H9 (cell line): ENCODE measurements around the gene IER5. TPM values are rescaled to one million over a fixed set of nuclear protein-coding genes. Genes with fewer than 3 reads are reported as not detected.

ENCODE experiments used
- DNase-seq: peaks from one replicate; pipeline ENCODE4 v3.0.0-alpha.2; 2017
- H2AFZ ChIP-seq: one replicate; pipeline ENCODE4 v1.6.1; 2013; ENCODE audit warnings: mild to moderate bottlenecking, low read length, control low read depth, moderate library complexity
- H2AK5ac ChIP-seq: 2 replicates; pipeline ENCODE4 v1.6.1; 2013; ENCODE audit warnings: low read length, control low read depth, mixed read lengths; ENCODE audit not compliant: insufficient read length
- H2BK120ac ChIP-seq: one replicate; pipeline ENCODE4 v1.6.1; 2013; ENCODE audit warnings: low read depth, mild to moderate bottlenecking, low read length, control low read depth, inconsistent platforms; ENCODE audit not compliant: poor library complexity, severe bottlenecking
- H2BK12ac ChIP-seq: 2 replicates; pipeline ENCODE4 v1.6.1; 2013; ENCODE audit warnings: low read length, control low read depth, mixed read lengths, low read depth; ENCODE audit not compliant: insufficient read length
- H2BK15ac ChIP-seq: 2 replicates; pipeline ENCODE4 v1.6.1; 2013; ENCODE audit warnings: low read depth, low read length, control low read depth
- H2BK20ac ChIP-seq: one replicate; pipeline ENCODE4 v1.6.1; 2013; ENCODE audit warnings: low read depth, mild to moderate bottlenecking, low read length, control low read depth, inconsistent platforms; ENCODE audit not compliant: poor library complexity, severe bottlenecking
- H2BK5ac ChIP-seq: 2 replicates; pipeline ENCODE4 v1.6.1; 2013; ENCODE audit warnings: low read length, control low read depth, mixed read lengths; ENCODE audit not compliant: insufficient read length
- H3K14ac ChIP-seq: 2 replicates; pipeline ENCODE4 v1.6.1; 2013; ENCODE audit warnings: low read length, control low read depth; ENCODE audit not compliant: insufficient read depth
- H3K18ac ChIP-seq: 2 replicates; pipeline ENCODE4 v1.6.1; 2013; ENCODE audit warnings: low read depth, mild to moderate bottlenecking, mixed read lengths, low read length, control low read depth; ENCODE audit not compliant: insufficient read length
- H3K23ac ChIP-seq: 2 replicates; pipeline ENCODE4 v1.6.1; 2013; ENCODE audit warnings: low read length, control low read depth, mixed read lengths, low read depth; ENCODE audit not compliant: insufficient read length
- H3K23me2 ChIP-seq: 2 replicates; pipeline ENCODE4 v1.6.1; 2013; ENCODE audit warnings: low read depth, mild to moderate bottlenecking, mixed read lengths, low read length, control low read depth; ENCODE audit not compliant: insufficient read length, poor library complexity, severe bottlenecking
- H3K27ac ChIP-seq: 2 replicates; pipeline ENCODE4 v1.5.1; 2013; ENCODE audit warnings: low read length, control low read depth, mixed read lengths, low read depth; ENCODE audit not compliant: insufficient read length
- H3K27me3 ChIP-seq: 2 replicates; pipeline ENCODE4 v1.6.1; 2013; ENCODE audit warnings: low read length, control low read depth, inconsistent platforms; ENCODE audit not compliant: insufficient read depth
- H3K4ac ChIP-seq: 2 replicates; pipeline ENCODE4 v1.6.1; 2013; ENCODE audit warnings: low read depth, mild to moderate bottlenecking, control low read depth, inconsistent platforms, low read length, moderate library complexity
- H3K4me1 ChIP-seq: 2 replicates; pipeline ENCODE4 v1.6.1; 2013; ENCODE audit warnings: low read length, control low read depth, inconsistent platforms; ENCODE audit not compliant: insufficient read depth
- H3K4me2 ChIP-seq: 2 replicates; pipeline ENCODE4 v1.6.1; 2013; ENCODE audit warnings: low read length, control low read depth, mixed read lengths; ENCODE audit not compliant: insufficient read length, insufficient read depth
- H3K56ac ChIP-seq: 2 replicates; pipeline ENCODE4 v1.6.1; 2013; ENCODE audit warnings: low read depth, mild to moderate bottlenecking, mixed read lengths, low read length, control low read depth; ENCODE audit not compliant: insufficient read length
- H3K79me1 ChIP-seq: 2 replicates; pipeline ENCODE4 v1.6.1; 2013; ENCODE audit warnings: low read depth, mild to moderate bottlenecking, moderate library complexity, low read length, control low read depth, inconsistent platforms; ENCODE audit not compliant: insufficient read depth, poor library complexity, severe bottlenecking
- H3K79me2 ChIP-seq: 2 replicates; pipeline ENCODE4 v1.6.1; 2013; ENCODE audit warnings: low read length, control low read depth, inconsistent platforms; ENCODE audit not compliant: insufficient read depth
- H3K9ac ChIP-seq: 2 replicates; pipeline ENCODE4 v1.6.1; 2013; ENCODE audit warnings: low read length, control low read depth, mixed read lengths; ENCODE audit not compliant: insufficient read length; ENCODE audit errors: extremely low read depth
- H3K9me3 ChIP-seq: one replicate; pipeline ENCODE4 v1.6.1; 2013; ENCODE audit warnings: low read depth, low read length, inconsistent platforms; ENCODE audit not compliant: control insufficient read depth
- H3T11ph ChIP-seq: one replicate; pipeline ENCODE4 v1.6.1; 2013; ENCODE audit warnings: mild to moderate bottlenecking, low read length, control low read depth, inconsistent platforms
- H4K20me1 ChIP-seq: one replicate; pipeline ENCODE4 v1.6.1; 2013; ENCODE audit not compliant: control insufficient read depth, insufficient read length, insufficient read depth
- H4K5ac ChIP-seq: 2 replicates; pipeline ENCODE4 v1.6.1; 2013; ENCODE audit warnings: low read depth, mild to moderate bottlenecking, mixed read lengths, low read length, control low read depth; ENCODE audit not compliant: insufficient read length
- H4K8ac ChIP-seq: replicated peaks from 2 replicates; pipeline ENCODE4 v1.6.1; 2013; ENCODE audit warnings: low read length, control low read depth, mixed read lengths, low read depth; ENCODE audit not compliant: insufficient read length
- H4K91ac ChIP-seq: 2 replicates; pipeline ENCODE4 v1.6.1; 2013; ENCODE audit warnings: low read depth, mild to moderate bottlenecking, moderate library complexity, mixed read lengths, low read length, control low read depth; ENCODE audit not compliant: insufficient read length
- H3K27ac Mint-ChIP-seq, 3 experiments: 2 replicates in 2 of 3; 3 replicates in 1 of 3; pipeline ENCODE4 v1.8.0; 2020 to 2021; ENCODE audit warnings: mixed read lengths in 3 of 3, mild to moderate bottlenecking in 1 of 3, moderate library complexity in 1 of 3
- H3K27me3 Mint-ChIP-seq: 2 replicates; pipeline ENCODE4 v1.8.0; 2021; ENCODE audit warnings: low read depth, mild to moderate bottlenecking, moderate library complexity, mixed read lengths
- H3K36me3 Mint-ChIP-seq, 3 experiments: 2 replicates in 2 of 3; 3 replicates in 1 of 3; pipeline ENCODE4 v1.8.0; 2020 to 2021; ENCODE audit warnings: low read depth in 3 of 3, mixed read lengths in 3 of 3; ENCODE audit not compliant: insufficient read depth in 1 of 3
- H3K4me1 Mint-ChIP-seq, 2 experiments: 2 replicates each; pipeline ENCODE4 v1.8.0; 2020; ENCODE audit warnings: mixed read lengths in 2 of 2
- H3K4me3 Mint-ChIP-seq, 2 experiments: 2 replicates in 1 of 2; 3 replicates in 1 of 2; pipeline ENCODE4 v1.8.0; 2020 to 2021; ENCODE audit warnings: mild to moderate bottlenecking in 2 of 2, mixed read lengths in 2 of 2, moderate library complexity in 1 of 2
- H3K9me3 Mint-ChIP-seq, 2 experiments: 2 replicates in 1 of 2; 3 replicates in 1 of 2; pipeline ENCODE4 v1.8.0; 2020; ENCODE audit warnings: mild to moderate bottlenecking in 2 of 2, mixed read lengths in 2 of 2, moderate library complexity in 1 of 2
- WGBS: extraction: QIAGEN DNeasy Blood & Tissue Kit; methylation state at CpG from one replicate; pipeline ENCODE4 v1.1.7; 2013; ENCODE audit warnings: missing lambda C conversion rate, low lambda C conversion rate, mixed read lengths; ENCODE audit not compliant: insufficient read length; ENCODE audit errors: extremely low coverage; 5-methylcytosine and 5-hydroxymethylcytosine counted together
- total RNA-seq: library from RNA; stranded (reverse); gene quantifications from 2 replicates; pipeline ENCODE4 v1.2.1, GENCODE V29; 2021
- TF ChIP-seq, protein P1 (sequence below): fragments of 200-600 bp; sonication (generic); conservative IDR thresholded peaks from 3 replicates; pipeline ENCODE4 v1.8.0; 2021; ENCODE audit warnings: antibody characterized with exemption, mild to moderate bottlenecking

IER5 gene
- total RNA-seq, 1 experiment from 2014 or later: 6.7 TPM

- H3K79me1 ChIP-seq: no peaks in the 10 kb centered on the region
- H3K23ac ChIP-seq: no peak overlapping the region
- no peak overlapping the region for H3K9ac ChIP-seq
- no peak overlapping the region for H4K8ac ChIP-seq
- no peaks in the 10 kb centered on the region for H4K20me1 ChIP-seq
- no peak overlapping the region for H3K4ac ChIP-seq
- no peak overlapping the region for H2BK12ac ChIP-seq
- no peak overlapping the region for H4K91ac ChIP-seq
- no peak overlapping the region for H3T11ph ChIP-seq
- H3K23me2 ChIP-seq: no peaks in the 10 kb centered on the region
- H2BK5ac ChIP-seq: no peak overlapping the region
- no peak overlapping the region for H3K4me2 ChIP-seq
- 0 out of 7 replicates have a peak, but pooled peaks cover 0 to 2% (median 0%) of the 10 kb centered on the region in 3 experiments for H3K36me3 Mint-ChIP-seq
- H3K56ac ChIP-seq: no peak overlapping the region
- H3K27ac ChIP-seq: no peak overlapping the region
- no peak overlapping the region for H2AFZ ChIP-seq
- DNase-seq: no peak
- H3K4me3 Mint-ChIP-seq: no peak overlapping the region
- peaks cover 5% of the 10 kb centered on the region in 2 experiments; a peak in 3 of 4 replicates for H3K4me1 Mint-ChIP-seq
- H3K27ac Mint-ChIP-seq: no peak overlapping the region
- no CpG with 5 or more reads among the region's 3 CpGs for whole genome bisulfite sequencing
- no peak overlapping the region for H2BK15ac ChIP-seq
- H3K9me3 ChIP-seq: no peaks in the 10 kb centered on the region
- no peak overlapping the region for H2AK5ac ChIP-seq
- no peaks in the 10 kb centered on the region for H3K79me2 ChIP-seq
- H3K4me1 ChIP-seq: no peaks in the 10 kb centered on the region
- TF ChIP-seq, protein P1, sequence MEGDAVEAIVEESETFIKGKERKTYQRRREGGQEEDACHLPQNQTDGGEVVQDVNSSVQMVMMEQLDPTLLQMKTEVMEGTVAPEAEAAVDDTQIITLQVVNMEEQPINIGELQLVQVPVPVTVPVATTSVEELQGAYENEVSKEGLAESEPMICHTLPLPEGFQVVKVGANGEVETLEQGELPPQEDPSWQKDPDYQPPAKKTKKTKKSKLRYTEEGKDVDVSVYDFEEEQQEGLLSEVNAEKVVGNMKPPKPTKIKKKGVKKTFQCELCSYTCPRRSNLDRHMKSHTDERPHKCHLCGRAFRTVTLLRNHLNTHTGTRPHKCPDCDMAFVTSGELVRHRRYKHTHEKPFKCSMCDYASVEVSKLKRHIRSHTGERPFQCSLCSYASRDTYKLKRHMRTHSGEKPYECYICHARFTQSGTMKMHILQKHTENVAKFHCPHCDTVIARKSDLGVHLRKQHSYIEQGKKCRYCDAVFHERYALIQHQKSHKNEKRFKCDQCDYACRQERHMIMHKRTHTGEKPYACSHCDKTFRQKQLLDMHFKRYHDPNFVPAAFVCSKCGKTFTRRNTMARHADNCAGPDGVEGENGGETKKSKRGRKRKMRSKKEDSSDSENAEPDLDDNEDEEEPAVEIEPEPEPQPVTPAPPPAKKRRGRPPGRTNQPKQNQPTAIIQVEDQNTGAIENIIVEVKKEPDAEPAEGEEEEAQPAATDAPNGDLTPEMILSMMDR: no peak
- H3K14ac ChIP-seq: no peak overlapping the region
- no peak overlapping the region for H2BK120ac ChIP-seq
- H3K27me3 Mint-ChIP-seq: no peaks in the 10 kb centered on the region
- H3K9me3 Mint-ChIP-seq: no peaks in the 10 kb centered on the region; a peak in 1 of 5 replicates
- H3K27me3 ChIP-seq: no peaks in the 10 kb centered on the region
- no peak overlapping the region for H3K18ac ChIP-seq
- H4K5ac ChIP-seq: no peak overlapping the region
- no peak overlapping the region for H2BK20ac ChIP-seq
Measured at GRCh38 chr1:181040284-181040865, 48.1 kb upstream of the IER5 start.
